ENCODE data around the gene FAM168A. TPM values are rescaled to one million over a fixed set of nuclear protein-coding genes. Genes with fewer than 3 reads are reported as not detected.

FAM168A gene
- total and polyA plus RNA-seq, 2 donors from 2014 or later, result 8.9 to 38.1 TPM

- Histone ChIP-seq H3K4me3 (ENCODE audit: low read length in 3 of 3) (no peak overlapping the region), H3K9ac (ENCODE audit: low read length in 3 of 3) (no peak overlapping the region), H3K36me3 (ENCODE audit: control insufficient read depth in 2 of 3, insufficient read depth in 3 of 3, low read length in 3 of 3) (no peaks in the 10 kb centered on the region), H3K27ac (ENCODE audit: low read depth in 2 of 2, low read length in 2 of 2) (no peak overlapping the region), H3K9me3 (ENCODE audit: control insufficient read depth in 2 of 3, insufficient read depth in 1 of 3, low read length in 3 of 3) (no peaks in the 10 kb centered on the region), H3K27me3 (ENCODE audit: control insufficient read depth, insufficient read depth, low read length) (no peaks in the 10 kb centered on the region), H3K4me1 (ENCODE audit: control insufficient read depth in 2 of 3, insufficient read depth in 2 of 3, low read depth in 1 of 3, low read length in 3 of 3) (peaks cover 0 to 3% (median 0%) of the 10 kb centered on the region in 3 donors)
- FAIRE-seq (no peak), DNase-seq (no peak)
- no peak for TF ChIP-seq CTCF (IDR thresholded peaks at IDR 0.05; ENCODE audit: borderline replicate concordance, extremely low read depth, insufficient read depth)
- intact Hi-C loops (cut with DNase I), result no loop called here
These were observed 38.2 kb downstream of the FAM168A start for GRCh38 chr11:73559743-73560142.

DNA sequence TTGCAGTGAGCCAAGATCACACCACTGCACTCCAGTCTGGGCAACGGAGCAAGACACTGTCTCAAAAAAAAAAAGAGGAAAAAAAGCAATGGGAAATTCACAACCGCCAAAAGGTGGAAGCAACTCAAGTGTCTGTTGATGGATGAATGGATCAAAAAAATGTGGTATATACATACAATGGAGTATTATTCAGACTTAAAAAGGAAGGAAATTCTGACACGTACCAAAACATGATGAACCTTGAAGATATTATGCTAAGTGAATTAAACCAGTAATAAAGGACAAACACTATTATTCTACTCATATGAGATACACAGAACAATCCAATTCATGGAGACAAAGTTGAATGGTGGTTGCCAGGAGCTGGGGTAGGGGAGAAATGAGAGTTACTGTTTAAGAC, 40.9 kb downstream of the FAM168A start:
- DNase-seq, result no peak
- Histone ChIP-seq H3K9me3 (ENCODE audit: control insufficient read depth in 2 of 3, insufficient read depth in 1 of 3, low read length in 3 of 3) (no peaks in the 10 kb centered on the region), H3K27ac (ENCODE audit: low read depth in 2 of 2, low read length in 2 of 2) (no peak overlapping the region), H3K4me1 (ENCODE audit: control insufficient read depth in 2 of 3, insufficient read depth in 2 of 3, low read depth in 1 of 3, low read length in 3 of 3) (peaks cover 0 to 3% (median 1%) of the 10 kb centered on the region in 3 donors), H3K9ac (ENCODE audit: low read length in 3 of 3) (no peak overlapping the region), H3K4me3 (ENCODE audit: low read length in 3 of 3) (no peak overlapping the region), H3K36me3 (ENCODE audit: control insufficient read depth in 2 of 3, insufficient read depth in 3 of 3, low read length in 3 of 3) (no peaks in the 10 kb centered on the region), H3K27me3 (ENCODE audit: control insufficient read depth, insufficient read depth, low read length) (no peaks in the 10 kb centered on the region)
- TF ChIP-seq CTCF (IDR thresholded peaks at IDR 0.05; ENCODE audit: borderline replicate concordance, extremely low read depth, insufficient read depth), result no peak
- no peak for FAIRE-seq
- intact Hi-C loops (cut with DNase I), result no loop called here

GRCh38 chr11:73555615-73556014, 42.3 kb downstream of the FAM168A start:
- intact Hi-C loops (cut with DNase I), result no loop called here

More at GRCh38 chr11:73555615-73556014, 42.3 kb downstream of the FAM168A start:
- Histone ChIP-seq H3K27ac (ENCODE audit: low read depth in 2 of 2, low read length in 2 of 2) (no peak overlapping the region), H3K36me3 (ENCODE audit: control insufficient read depth in 2 of 3, insufficient read depth in 3 of 3, low read length in 3 of 3) (no peaks in the 10 kb centered on the region), H3K4me3 (ENCODE audit: low read length in 3 of 3) (no peak overlapping the region), H3K9ac (ENCODE audit: low read length in 3 of 3) (no peak overlapping the region), H3K4me1 (ENCODE audit: control insufficient read depth in 2 of 3, insufficient read depth in 2 of 3, low read depth in 1 of 3, low read length in 3 of 3) (peaks cover 0 to 5% (median 3%) of the 10 kb centered on the region in 3 donors), H3K27me3 (ENCODE audit: control insufficient read depth, insufficient read depth, low read length) (no peaks in the 10 kb centered on the region), H3K9me3 (ENCODE audit: control insufficient read depth in 2 of 3, insufficient read depth in 1 of 3, low read length in 3 of 3) (no peaks in the 10 kb centered on the region)
- FAIRE-seq (no peak), DNase-seq (no peak)
- no peak for TF ChIP-seq CTCF (IDR thresholded peaks at IDR 0.05; ENCODE audit: borderline replicate concordance, extremely low read depth, insufficient read depth)

Measured in kidney (tissue), 14 donors.